Endothelial cell of umbilical vein (primary cell): ENCODE data around the gene SPHK2.

Experiments
- CTCF ChIP-seq, 2 donors: IDR thresholded peaks; 1 replicate in 1 of 2; 2 replicates in 1 of 2; pipeline ENCODE4 v1.5.1; 2011; ENCODE audit warnings: low read length in 2 of 2, mild to moderate bottlenecking in 2 of 2, moderate library complexity in 2 of 2, control low read depth in 1 of 2, inconsistent platforms in 1 of 2, low read depth in 1 of 2; ENCODE audit not compliant: insufficient read depth in 1 of 2; ENCODE audit errors: extremely low read depth in 1 of 2
- EZH2 ChIP-seq: IDR thresholded peaks from 2 replicates; pipeline ENCODE4 v1.6.1; 2012; ENCODE audit warnings: borderline replicate concordance, low read depth, mild to moderate bottlenecking, moderate library complexity, low read length, inconsistent platforms; ENCODE audit not compliant: severe bottlenecking
- FOS ChIP-seq: IDR thresholded peaks from 2 replicates; pipeline ENCODE4 v1.6.1; 2011; ENCODE audit warnings: mild to moderate bottlenecking, low read length, moderate library complexity, borderline replicate concordance; ENCODE audit not compliant: insufficient read depth
- GATA2 ChIP-seq: IDR thresholded peaks from 2 replicates; pipeline ENCODE4 v1.7.0; 2011; ENCODE audit warnings: low read depth, mild to moderate bottlenecking, moderate library complexity, mixed read lengths, low read length; ENCODE audit not compliant: insufficient read length, insufficient read depth
- MYC ChIP-seq: IDR thresholded peaks from one replicate; pipeline ENCODE4 v1.6.1; 2011; ENCODE audit warnings: mild to moderate bottlenecking, low read depth, low read length
- POLR2A ChIP-seq: IDR thresholded peaks from 2 replicates; pipeline ENCODE4 v1.6.1; 2012; ENCODE audit warnings: low read depth, mild to moderate bottlenecking, control low read depth, low read length
- POLR2AphosphoS5 ChIP-seq: IDR thresholded peaks from 2 replicates; pipeline ENCODE4 v1.6.1; 2012; ENCODE audit warnings: low read depth, mild to moderate bottlenecking, control low read depth, low read length, moderate library complexity; ENCODE audit not compliant: insufficient read depth

- TF ChIP-seq POLR2A (no peak), CTCF (IDR thresholded peaks at IDR 0.05; ENCODE audit: extremely low read depth in 1 of 2, insufficient read depth in 1 of 2, low read depth in 1 of 2, low read length in 2 of 2) (no peak), MYC (no peak), POLR2AphosphoS5 (no peak), EZH2 (no peak), FOS (no peak), GATA2 (no peak)
These were observed 49.0 kb downstream of the SPHK2 start for GRCh38 chr19:48668332-48668731.
